Ovary (tissue), 3 donors: Measurements from ENCODE around the gene SGMS1.

ENCODE experiments used
- CTCF ChIP-seq, 3 donors: fragments of 450-650 bp in 2 of 3; fragments of 200-600 bp in 1 of 3; IDR thresholded peaks; one replicate each; pipeline versions ENCODE4 v1.5.1 to v1.8.0; 2016 to 2022; ENCODE audit warnings: antibody characterized with exemption in 3 of 3, mild to moderate bottlenecking in 1 of 3
- EP300 ChIP-seq: sonication (generic); formaldehyde crosslinking; IDR thresholded peaks from one replicate; pipeline ENCODE4 v1.6.1; 2017; ENCODE audit warnings: antibody characterized with exemption
- POLR2A ChIP-seq: fragments of 450-650 bp; IDR thresholded peaks from one replicate; pipeline ENCODE4 v1.6.1; 2017; ENCODE audit warnings: antibody characterized with exemption, mild to moderate bottlenecking, moderate library complexity
- donor health status: DM: no; HTN: no; CAD: no.

- TF ChIP-seq POLR2A (no peak), CTCF (IDR thresholded peaks at IDR 0.05) (no peak), EP300 (no peak)
These were observed 100.8 kb downstream of the SGMS1 start for GRCh38 chr10:50522908-50523307.
